HG03175 (cell line): Measurements from ENCODE around the gene TMEM50B.
"Not testable (repeated sequence)": the region's sequence is repeated elsewhere in the genome, so short reads cannot be mapped to it uniquely, and the experiment has no call there.

ENCODE experiments used
- ATAC-seq: cut with Tn5 transposase; IDR thresholded peaks from one replicate; pipeline ENCODE4 v1.9.1; 2021; ENCODE audit warnings: mild to moderate bottlenecking, moderate library complexity; ENCODE audit not compliant: unreplicated experiment

Gene TMEM50B

DNA sequence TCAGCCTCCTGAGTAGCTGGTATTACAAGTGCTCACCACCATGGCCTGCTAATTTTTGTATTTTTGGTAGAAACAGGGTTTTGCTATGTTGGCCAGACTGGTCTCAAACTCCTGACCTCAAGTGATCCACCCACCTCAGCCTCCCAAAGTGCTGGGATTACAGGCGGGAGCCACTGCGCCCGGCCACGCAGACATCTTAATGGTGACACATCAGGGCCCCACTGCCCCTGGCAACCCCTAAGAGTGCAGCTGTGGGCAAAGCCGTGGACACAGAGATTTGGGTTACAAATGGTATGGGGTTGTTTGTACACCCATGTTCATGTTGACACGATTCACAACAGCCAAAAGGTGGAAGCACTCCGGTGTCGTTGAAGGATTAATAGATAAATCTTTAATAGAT lies 46.8 kb downstream of the TMEM50B start:
- ATAC-seq: no peak

DNA sequence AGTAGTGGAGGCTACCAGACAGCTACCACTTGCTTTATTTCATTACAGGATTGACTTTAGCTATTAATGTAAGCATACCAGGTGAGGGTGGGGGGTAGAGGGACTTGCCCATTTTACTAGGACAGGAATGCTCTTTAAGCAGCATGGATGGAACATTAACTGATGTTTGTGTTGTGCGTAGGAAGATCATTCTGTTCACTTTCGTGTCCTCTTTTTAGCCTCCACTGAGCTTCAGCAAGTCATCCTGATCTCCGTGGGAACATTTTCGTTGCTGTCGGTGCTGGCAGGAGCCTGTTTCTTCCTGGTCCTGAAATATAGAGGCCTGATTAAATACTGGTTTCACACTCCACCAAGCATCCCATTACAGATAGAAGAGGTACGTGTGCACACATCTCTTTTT lies 47.3 kb downstream of the TMEM50B start:
- no peak for ATAC-seq

DNA sequence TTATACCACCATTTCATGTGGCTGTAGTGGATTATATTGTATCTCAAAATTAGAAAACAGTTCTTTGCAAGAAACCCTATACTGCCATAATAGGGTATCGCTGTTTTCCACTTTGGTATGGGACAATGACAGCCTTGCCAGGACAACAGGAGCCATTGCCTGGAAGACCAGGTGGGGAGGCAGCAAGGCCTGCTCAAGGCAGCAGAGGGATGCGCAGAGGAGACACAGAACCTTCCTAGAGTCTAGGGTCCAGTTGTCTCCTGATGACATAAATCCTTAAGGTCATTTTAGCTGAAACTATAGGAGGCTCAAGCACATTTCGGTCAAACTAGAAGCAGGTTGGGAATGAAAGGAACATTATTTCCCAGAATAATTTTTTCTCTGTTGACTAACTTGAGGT lies 48.9 kb downstream of the TMEM50B start:
- no peak for ATAC-seq

DNA sequence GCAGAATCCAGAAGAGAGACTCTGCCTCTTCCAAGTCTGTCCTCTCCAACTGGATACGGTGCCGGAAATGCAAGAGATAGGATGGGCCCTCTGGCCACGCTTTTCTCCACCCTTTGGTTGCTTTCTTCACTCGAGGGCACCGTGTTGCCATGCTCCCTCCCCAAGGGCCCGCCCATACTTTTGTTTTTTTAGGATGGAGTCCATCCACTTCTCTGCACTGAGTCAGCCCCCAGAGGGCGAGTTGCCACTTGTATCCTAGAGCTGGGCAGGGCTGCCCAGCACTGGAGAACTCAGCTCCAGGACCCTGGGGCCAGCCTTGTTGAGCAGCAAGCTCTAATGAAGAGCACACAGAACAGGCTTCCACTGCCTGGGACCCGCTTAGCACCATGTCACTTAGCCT lies 51.1 kb downstream of the TMEM50B start:
- ATAC-seq: no peak

DNA sequence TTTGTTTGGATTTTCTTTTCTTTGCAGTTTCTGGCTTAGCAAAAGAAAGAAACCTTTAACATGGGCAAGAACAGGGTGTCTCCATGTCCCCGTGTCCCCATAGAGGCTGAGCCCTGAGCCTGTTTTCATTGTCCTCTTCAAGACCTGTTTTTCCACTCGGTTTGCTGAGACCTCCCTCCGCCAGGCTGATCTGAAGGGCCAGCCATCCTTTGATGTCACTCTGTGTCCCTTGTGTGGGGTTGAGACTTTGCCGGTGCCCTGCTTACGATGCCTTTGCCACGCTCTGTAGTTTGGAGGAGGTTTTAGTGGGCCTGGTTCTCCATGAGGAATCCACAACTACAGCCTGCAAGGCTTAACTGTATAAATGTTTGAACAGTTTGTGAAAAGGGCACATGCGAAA lies 52.7 kb downstream of the TMEM50B start:
- no peak for ATAC-seq

DNA sequence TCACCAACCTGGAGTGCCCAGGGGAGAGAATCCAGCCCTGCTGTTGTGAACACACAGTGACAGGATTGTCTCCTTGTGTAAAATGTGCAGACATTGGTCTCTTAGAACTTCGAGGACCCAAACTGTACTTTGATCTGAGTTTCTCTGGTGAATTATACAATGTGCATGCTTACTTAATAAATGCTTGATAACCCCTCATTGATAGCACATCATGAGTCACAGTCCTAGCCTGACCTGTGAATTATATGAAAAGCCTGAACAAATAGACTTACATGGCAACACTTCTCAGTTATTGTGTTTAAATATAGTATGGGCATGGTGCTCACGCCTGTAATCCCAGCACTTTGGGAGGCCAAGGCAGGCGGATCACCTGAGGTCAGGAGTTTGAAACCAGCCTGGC lies 53.9 kb downstream of the TMEM50B start:
- ATAC-seq: no peak

DNA sequence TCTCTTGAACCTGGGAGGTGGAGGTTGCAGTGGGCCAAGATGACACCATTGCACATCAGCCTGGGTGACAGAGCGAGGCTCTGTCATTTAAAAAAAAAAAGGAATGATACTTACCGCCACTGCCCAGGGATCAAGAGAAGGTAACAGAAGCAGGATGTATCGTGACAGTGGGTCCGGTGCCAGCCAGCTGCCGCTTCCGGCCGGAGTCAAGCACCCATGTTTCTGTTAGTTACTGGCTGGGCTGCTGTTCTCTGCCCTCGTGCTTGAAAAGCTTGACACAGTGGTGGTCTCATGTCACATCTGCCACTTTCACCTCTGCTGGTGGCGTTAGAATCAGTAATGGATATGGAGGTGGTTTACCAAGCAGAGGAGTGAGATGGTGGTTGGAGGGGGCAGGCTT lies 55.6 kb downstream of the TMEM50B start:
- no peak for ATAC-seq

DNA sequence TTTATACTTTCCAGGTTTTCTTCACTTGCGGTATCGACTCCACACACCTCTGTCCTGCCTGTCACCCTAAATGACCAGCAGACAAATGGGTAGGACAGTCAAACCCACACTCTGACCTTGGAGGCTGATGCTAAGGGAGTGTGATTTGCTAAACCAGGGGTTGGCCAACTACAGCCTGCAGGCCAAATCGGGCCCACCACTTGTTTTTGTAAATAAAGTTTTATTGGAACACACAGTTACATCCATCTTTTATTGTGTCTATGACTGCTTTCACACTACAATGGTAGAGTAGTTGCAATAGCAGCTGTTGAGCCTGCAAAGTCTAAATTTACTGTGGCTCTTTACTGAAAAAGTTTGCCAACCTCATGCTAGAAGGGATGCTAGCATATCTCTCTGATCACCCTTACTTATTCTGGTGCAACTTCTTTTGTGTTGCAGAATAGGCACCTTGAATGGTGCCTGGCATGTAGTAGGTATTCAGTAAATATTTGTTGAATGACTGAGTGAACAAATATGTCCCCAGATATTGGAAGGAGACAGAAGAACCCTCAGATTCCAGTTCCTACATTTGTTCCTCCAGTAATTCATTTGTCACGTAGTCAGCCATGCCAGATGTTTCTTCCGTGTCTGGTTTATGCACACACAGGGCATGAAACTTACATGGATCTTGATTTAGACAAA lies 57.9 kb downstream of the TMEM50B start:
- ATAC-seq: no peak

DNA sequence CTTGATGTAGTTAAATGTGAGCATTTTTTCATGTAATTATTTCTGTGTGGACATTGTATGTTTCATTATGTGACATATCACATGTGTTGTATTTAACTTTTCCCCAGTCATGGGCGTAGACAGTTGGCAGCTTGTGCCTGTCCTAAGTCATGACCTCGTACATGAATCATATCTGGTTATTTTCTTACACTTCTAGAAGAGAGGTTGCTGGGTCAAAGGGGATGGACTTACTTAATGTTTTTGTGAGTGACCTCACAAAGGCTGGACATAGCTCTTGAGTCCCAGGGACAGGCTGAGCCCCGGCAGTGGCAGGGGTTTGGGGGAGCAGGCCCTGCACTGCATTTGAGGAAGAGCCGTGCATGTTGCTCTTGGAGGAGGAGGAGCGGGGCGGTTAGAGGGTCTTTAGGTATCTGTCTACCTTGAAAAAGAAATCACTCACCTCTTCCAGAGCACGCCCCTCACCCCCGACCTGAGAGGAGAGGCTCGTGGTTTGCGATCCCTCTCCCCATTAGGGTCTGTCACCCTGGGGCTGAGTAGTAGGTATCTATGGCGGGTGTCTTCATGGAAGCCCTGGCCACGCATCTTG lies 60.1 kb downstream of the TMEM50B start:
- no peak for ATAC-seq

DNA sequence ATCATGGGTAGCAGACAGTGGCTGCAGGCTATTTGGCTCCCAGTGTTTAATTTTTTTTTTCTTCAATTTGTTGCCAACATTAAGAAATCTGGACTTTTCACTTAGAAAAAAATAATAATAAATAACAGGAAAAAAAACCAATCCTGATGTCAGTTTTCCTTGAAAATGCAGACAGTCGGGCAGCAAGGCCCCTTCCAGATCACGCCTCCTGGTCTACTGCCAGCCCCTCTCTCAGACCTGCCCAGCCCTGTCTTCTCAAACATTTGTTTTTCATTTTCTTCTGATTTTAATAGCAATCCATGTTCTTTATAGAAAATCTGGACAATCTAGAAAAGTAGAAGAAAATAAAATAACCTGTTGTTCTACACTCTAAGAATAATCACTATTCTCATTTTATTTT lies 61.1 kb downstream of the TMEM50B start:
- no peak for ATAC-seq

DNA sequence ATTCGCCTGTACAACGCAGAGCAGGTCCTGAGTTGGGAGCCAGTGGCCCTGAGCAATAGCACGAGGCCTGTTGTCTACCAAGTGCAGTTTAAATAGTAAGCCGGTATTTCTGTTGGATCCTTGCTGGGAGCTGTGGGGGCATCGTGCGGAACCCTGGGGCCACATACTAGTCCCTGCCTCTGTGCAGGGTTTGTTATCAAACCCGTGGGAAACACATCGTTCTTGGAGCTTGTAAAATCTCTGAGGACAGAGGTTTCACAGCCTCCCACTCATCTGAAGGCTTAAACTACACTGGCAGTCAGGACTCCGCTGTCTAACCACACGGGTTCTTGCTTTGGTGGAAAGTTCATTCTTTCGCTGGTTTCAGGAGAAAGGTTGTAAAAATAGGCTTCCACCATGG lies 64.8 kb downstream of the TMEM50B start:
- no peak for ATAC-seq

DNA sequence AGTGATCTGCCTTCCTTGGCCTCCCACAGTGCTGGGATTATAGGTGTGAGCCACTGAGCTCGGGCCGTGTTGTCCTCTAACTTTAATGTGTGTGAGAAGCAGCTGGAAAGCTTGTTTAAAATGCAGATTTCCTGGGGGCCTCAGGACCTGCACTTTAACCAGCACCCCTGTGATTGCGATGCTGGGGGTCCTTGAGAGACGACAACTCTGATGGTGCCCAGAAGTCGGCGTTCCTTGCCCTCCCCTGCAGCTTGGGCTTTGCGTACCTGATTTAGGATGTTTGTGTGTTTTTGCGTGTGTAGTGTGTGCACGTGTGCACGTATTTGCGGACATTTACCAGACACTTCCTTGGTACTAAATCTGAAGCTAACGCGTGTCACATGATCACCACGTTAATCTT lies 65.7 kb downstream of the TMEM50B start:
- no peak for ATAC-seq

DNA sequence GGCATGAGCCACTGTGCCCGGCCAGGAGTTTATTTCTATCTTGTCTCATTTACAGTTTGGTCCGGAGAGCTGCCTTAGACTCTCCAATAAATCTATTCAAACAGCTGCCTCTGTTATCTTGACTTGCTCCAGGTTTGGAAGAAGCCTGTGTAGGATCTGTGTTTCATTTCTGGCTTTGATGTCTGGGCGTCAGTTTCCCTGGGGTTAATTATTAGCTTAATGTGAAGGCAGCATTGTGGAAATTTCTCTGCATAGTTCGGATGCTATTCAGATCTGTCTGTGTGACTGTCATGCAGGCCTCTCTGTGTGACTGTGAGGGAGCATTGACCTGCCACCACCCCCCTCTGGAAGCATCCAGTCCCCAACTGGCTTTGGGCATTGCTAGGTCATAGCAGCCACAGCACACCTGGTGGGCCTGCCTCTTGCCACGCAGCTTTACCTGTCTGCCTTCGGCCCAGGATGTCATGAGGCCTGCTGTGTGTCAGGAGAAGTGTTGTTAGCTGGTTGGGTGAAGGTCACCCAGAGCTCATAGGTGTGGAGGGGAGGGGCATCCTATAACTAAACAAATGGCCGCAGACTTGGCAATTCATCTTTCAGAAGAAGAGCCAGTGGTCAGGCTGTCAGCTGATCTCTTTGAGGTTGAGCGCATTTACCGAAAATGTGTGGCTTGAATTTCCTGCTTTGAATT lies 66.8 kb downstream of the TMEM50B start:
- ATAC-seq: no peak

DNA sequence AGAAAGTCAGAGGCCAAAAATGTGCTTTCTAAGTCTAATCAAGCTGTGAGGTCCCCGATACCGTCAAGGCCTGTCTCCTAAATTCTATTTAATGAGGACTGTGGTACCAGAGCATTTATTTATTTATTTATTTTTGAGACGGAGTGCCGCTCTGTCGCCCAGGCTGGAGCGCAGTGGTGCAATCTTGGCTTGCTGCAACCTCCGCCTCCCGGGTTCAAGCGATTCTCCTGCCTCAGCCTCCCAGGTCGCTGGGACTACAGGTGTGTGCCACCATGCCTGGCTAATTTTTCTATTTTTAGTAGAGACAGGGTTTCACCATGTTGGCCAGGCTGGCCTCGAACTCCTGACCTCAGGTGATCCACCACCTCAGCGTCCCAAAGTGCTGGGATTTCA lies 67.3 kb downstream of the TMEM50B start:
- ATAC-seq: not testable (repeated sequence)

DNA sequence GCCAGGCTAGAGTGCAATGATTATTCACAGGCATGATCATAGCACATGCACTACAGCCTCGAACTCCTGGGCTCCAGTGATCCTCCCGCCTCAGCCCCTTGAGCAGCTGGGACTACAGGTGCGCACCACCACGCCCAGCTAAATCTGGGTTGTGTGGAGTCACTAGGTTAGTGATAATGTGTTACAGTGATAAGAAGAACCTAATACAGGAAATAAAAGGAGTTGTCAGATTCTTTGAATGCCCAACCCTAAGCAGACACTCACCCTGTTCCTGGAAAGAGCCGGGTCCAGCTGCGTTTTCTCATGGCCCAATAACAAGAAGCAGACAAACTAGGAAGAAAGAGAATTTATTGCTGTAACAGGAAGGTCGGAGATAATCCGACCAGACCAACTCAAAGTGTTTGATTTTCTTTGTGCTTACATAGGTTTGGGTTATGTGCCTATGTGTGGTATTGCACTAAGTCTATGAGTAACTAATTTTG lies 67.8 kb downstream of the TMEM50B start:
- ATAC-seq: no peak

DNA sequence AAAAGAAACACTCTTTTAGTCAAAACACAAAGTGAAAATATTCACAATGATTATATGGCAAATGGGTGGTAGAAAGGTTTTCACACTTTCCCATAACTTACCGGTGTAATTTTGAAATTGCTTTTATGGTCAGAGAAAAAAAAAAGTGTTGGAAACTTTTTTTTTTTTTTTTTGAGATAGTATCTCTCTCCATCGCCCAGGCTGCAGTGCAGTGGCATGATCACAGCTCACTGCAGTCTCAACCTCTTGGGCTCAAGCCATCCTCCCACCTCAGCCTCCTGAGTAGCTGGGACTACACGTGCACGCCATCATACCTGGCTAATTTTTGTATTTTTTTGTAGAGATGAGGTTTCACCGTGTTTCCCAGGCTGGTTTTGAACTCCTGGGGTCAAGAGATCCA lies 73.3 kb downstream of the TMEM50B start:
- no peak for ATAC-seq

DNA sequence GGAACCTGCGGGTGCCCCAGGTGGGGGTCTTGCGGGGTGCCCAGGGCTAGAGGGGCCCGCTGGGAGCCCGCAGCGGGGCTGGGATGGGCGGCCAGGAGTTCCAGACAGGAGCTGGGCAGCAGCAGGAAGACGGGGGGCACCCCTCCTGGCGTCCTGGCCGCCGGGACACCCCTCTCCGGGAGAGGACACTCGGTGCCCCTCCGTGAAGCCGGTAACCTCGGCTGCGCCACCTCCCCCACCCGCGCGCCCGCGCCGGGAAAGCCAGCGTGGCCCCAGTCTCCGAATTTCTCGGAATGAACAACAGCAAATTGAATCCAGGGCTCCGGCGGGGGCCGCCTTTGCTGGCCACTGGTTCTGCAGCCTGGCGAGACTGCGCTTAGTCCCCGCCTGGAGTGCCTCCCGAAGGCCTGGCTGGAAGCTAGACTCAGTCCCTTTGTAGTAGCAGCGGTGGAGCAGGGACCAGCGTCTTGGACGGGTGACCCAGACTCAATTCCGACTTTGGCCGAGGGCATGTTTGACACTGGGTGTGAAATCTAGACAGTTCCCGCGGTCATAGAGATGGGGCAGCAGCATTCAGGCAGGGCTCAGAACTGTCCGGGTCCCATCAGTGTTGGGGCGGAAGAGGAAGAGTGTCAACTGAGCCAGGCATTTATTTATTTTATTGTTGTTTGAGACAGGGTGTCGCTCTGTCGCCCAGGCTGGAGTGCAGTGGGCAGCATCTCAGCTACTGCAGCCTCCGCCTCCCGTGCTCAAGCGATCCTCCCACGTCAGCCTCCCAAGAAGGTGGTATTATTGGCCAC lies 75.8 kb downstream of the TMEM50B start:
- peak; percentile 57 for ATAC-seq

DNA sequence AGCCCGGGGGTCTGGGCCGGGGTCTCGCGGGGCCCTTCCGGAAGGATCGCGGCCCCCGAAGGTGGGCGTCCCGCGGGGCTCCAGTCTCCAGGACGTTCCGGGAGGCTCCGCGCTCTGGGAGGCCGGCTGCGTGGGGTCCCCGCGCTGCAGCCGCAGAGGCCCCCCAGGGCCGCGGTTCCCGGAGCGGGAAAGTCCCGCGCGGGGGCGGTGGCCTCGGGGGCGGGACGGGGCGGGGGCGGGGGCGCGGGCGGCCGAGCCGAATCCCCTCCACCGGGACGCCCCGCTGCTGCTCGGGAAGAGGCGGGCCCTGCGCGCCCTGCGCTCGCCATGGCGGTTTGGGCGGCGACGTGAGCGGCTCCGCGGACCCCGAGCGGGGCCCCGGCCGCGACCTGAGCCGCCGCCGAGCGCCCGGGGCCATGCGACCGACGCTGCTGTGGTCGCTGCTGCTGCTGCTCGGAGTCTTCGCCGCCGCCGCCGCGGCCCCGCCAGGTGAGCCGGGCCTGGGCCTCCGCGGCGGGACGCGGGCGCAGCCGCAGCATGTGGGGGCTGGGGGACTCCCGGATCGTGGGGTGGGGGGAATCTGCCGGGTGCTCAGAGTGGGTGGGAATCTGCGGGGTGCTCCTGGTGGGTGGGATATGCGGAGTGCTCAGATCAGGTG lies 76.5 kb downstream of the TMEM50B start, which contains the start of gene IFNGR2:
IFNGR2 (plus strand) TSS at position 286 of the 658 bp plus-strand sequence; CDS start at position 417, 131 bp downstream.
- peak; percentile 29 for ATAC-seq

DNA sequence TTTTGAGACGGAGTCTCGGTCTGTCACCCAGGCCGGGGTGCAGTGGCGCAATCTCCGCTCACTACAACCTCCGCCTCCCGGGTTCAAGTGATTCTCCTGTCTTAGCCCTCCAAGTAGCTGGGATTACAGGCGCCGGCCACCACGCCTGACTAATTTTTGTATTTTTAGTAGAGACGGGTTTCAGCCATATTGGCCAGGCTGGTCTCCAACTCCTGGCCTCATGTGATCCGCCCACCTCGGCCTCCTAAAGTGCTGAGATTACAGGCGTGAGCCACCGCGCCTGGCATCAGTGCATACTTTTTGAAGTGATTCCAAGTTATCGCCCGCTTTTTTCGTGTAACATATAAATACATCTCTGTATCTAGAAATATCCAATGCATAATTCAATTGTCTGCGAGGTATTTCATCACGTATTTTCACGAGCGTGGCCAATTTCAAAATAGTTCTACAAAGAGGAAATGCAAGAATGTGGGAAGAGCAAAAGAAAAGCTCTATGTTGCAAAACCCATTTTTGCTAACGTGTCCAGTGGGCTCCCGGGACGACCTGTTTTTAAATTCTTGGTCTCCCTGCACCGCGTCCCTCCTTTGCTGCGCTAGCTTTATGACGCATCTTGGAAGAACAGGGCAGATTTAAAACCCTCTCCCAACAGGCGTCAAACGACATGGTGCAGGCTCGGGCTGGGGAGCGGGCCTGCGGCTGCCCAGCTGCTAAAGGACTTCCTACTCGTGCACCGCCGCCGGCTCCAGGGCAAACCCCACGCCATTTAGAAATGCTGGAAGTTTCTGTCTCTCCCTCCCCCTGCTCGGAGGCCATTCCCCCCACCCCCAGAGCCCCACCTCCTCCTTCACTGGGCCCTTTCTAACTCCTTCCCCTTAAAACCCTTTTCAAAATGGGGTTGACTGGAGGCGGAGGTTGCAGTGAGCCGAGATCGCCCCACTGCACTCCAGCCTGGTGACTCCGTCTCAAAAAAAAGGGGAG lies 77.5 kb downstream of the TMEM50B start:
- ATAC-seq: no peak

DNA sequence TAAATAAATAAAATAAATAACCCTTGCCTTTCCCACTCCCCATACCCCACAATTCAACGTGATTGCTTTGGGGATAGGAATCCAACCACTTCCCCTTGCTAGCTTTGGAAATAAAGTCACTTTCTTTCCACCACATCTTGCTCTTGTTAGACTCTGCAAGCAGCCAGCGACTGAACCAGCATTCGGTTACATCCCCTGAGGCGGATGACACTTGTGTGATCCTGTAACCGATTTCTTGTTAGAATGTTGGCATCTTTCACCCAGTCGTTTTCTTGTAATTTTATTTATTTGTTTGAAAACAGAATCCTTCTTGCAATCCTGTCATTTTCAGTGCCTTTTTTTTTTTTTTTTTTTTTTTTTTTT lies 78.2 kb downstream of the TMEM50B start:
- no peak for ATAC-seq
